Midbrain (tissue), 1 donor: ENCODE measurements around the gene CLEC1A.
"Not testable (repeated sequence)": the region's sequence is repeated elsewhere in the genome, so short reads cannot be mapped to it uniquely, and the experiment has no call there.

Source experiments
- DNase-seq: peaks from one replicate; lab custom pipeline; 2025; lab: John Stamatoyannopoulos, UW

CLEC1A gene

DNA sequence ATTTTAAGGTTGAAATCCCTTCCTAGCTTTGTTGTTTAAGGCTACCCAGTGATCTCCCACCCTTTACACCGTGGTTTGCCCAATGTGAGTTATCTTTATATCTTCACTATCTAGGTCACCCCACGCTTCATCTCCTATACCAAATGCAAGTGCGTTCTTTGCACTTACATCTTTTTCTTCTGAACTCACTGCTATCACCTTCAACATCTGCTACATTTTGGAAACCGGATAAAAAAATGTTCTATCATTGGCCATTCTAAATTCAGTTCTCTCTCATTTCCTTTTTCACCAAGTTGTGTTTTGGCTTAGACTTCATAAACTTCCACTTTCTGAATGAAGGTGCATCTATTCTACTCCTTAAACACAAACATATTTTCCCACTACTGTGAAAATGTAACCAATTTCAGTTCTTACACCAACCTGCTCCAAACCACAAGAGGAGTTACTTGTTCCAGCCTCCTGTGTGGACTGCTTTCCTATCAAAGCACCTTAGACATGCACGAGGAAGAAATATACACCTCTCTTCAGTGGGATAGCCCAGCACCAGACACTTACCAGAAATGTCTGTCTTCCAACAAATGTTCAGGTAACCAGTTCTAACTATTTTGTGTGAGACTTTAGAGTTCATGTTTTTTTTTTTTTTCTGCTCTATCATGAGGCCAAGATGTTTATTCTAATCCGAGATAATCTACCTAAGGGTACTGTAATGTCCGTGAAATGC lies 46.4 kb downstream of the CLEC1A start:
- DNase-seq = no peak

DNA sequence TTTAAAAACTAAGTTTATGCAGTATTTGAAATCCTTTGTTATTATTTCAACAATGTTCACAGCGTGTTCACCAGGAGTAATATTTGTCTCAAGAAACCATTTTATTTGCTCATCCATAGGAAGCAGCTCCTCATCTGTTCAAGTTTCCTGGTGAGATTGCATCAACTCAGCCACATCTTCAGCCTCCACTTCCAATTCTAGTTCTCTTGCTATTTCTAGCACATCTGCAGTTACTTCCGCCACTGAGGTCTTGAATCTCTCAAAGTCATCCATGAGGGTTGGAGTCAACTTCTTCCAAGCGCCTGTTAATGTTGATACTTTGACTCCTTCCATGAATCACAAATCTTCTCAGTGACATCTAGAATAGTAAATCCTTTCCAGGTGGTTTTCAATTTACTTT lies 50.3 kb downstream of the CLEC1A start:
- DNase-seq = peak; percentile 35

DNA sequence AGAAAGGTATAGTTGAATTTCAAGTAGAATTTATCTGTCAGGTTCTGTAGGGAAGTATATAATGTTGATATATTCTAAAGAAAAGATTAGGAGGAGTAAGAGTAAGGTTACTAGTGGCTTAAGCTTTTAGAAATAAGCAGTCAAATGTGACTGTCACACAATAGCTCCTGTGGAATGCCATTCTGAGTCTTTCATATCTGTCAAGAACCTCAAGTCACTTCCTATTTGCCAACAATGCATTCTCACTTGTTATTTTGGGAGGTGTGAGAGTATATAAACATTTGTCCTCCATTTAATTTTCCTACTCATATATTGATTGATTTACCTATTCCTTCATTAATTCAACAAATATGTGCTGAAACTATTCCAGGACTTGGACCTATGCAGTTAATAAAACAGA lies 56.6 kb downstream of the CLEC1A start:
- DNase-seq = no peak

DNA sequence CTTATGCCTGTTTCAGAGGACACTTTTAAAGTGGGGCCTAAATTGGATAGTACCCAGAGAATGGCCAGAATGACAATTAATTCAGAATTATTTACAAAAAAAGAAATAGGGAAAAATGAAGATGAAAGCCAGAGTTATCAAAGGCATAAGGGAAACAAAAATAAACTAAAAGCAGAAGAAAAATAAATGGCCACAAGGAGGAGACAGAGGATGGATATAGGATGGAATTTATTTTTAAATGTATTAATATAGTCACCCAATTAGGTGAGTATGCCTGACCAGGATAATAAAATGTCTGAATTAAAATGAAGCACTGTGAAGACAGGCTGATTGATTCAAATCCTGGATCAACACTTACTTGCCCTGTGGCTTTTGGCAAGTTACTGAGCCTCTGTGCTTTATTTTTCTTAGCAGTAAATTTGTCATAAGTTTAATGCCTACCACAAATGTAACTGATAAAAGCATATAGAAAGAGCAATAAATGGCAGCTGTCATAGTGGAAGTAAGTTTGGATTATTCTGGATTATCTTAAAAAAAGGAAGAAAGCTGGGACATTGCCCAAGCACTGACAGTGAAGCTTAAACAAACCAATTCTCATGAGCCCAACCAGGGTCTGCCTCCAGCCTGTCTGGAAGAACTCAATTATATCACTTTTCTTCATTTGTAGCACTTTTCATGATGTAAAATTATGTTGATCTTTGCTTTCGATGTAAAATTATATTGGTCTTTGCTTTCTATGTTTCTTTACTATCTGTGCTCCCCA lies 64.8 kb downstream of the CLEC1A start:
- peak; percentile 8 for DNase-seq

- no peak for DNase-seq
Observed at GRCh38 chr12:10031771-10032175, 67.0 kb downstream of the CLEC1A start.

DNA sequence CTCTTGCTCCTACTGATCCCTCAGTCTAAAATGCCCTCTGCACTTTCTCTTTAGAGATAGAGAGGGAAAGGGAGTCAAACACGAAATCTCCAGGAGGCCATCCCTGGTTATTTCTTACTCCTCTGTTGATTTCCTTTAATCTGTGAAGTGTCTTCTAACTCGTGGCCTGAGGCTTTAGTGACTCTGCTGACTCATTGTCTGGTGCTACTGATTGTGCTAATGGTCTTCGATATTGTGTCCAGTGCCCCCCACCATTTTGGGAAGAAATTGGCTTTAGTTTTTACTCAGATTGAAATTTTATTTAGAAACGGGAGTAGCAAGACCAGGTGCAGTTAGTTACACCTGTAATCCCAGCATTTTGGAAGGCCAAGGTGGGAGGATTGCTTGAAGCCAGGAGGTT lies 67.5 kb downstream of the CLEC1A start:
- DNase-seq = no peak

DNA sequence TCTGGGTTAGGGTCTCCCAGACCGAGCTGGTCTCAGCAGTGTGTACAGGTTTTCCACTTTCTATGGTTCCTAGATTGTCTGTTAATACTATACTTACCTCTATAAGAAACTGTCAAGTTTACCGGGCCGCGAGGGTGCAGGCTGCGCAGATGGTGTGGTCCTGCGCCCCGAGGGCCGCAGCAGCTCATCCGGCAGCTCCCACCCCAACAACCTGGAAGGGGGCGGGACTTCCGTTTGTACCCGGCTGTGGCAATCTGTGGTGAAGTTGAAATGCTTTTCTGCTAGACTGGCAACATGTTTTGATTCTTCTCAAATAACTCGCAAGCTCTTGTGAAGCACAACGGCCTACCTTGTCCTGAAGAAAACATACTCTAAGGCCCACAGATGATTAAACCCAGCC lies 68.3 kb downstream of the CLEC1A start, which contains the start of gene CLEC9A:
TSS of gene CLEC9A (plus strand) at position 237 of the 400 bp plus-strand sequence. CDS start 22,006 bp downstream, outside the sequence.
- no peak for DNase-seq

DNA sequence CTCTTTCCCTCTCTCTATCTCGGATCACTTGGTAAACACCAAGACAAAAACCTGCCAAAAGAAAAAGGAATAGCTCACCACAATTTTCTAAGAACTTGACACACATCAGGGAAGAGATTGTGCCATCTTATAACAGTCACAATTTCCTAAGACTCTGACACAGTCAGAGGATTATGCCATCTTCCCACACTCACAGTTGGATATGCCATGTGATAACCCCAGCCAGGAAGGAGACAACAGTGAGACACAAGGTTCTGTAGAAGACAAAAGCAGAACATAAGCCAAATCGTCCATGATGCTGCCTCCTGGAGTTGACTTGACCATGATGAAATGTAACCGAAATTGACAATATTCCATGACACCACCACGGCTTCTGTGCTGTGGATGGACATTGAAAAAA lies 71.1 kb downstream of the CLEC1A start:
- DNase-seq = no peak

- DNase-seq = no peak
Observed at GRCh38 chr12:10027311-10027710, 71.5 kb downstream of the CLEC1A start.

DNA sequence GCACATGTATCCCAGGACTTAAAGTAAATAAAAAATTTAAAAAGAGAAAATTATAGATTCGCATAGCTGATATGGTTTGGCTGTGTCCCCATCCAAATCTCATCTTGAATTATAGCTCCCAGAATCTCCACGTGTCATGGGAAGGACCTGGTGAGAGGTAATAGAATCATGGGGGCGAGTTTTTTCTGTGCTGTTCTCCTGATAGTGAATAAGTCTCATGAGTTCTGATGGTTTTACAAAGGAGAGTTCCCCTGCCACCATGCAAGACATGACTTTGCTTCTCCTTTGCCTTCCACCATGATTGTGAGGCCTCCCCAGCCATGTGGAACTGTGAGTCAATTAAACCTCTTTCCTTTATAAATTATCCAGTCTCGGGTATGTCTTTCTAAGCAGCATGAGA lies 72.1 kb downstream of the CLEC1A start:
- not testable (repeated sequence) for DNase-seq

GRCh38 chr12:10025236-10025635 lies 73.5 kb downstream of the CLEC1A start:
- no peak for DNase-seq

- no peak for DNase-seq
Observed at GRCh38 chr12:10021342-10021741, 77.4 kb downstream of the CLEC1A start.
